Natural killer cell (primary cell): Measurements from ENCODE around the gene MCTP2. TPM values are rescaled to one million over a fixed set of nuclear protein-coding genes. Genes with fewer than 3 reads are reported as not detected.

ENCODE experiments used
- ATAC-seq, 3 donors: fragments of 150-1000 bp in 2 of 3; fragments of 200-7000 bp in 1 of 3; cut with Tn5 transposase; 1 replicate in 1 of 3; 2 replicates in 2 of 3; pipeline ENCODE4 v1.10.0; 2021; ENCODE audit warnings: mild to moderate bottlenecking in 2 of 3, moderate library complexity in 2 of 3
- DNase-seq, 2 donors: peaks; one replicate each; pipeline versions ENCODE4 v3.0.0 to v3.0.0-alpha.2; 2013 to 2021; ENCODE audit warnings: mixed read lengths in 1 of 2
- H3K27ac ChIP-seq: one replicate; pipeline ENCODE4 v1.5.1; 2013; ENCODE audit warnings: mild to moderate bottlenecking, low read length
- H3K27me3 ChIP-seq: one replicate; pipeline ENCODE4 v1.6.1; 2013; ENCODE audit warnings: low read length; ENCODE audit not compliant: control insufficient read depth, insufficient read depth
- H3K36me3 ChIP-seq: one replicate; pipeline ENCODE4 v1.6.1; 2013; ENCODE audit warnings: low read length; ENCODE audit not compliant: control insufficient read depth, insufficient read depth
- H3K4me1 ChIP-seq: one replicate; pipeline ENCODE4 v1.6.1; 2013; ENCODE audit warnings: low read length; ENCODE audit not compliant: control insufficient read depth, insufficient read depth
- H3K4me3 ChIP-seq: one replicate; pipeline ENCODE4 v1.5.1; 2013; ENCODE audit warnings: low read length
- H3K9me3 ChIP-seq: one replicate; pipeline ENCODE4 v1.6.1; 2013; ENCODE audit warnings: low read length; ENCODE audit not compliant: control insufficient read depth, insufficient read depth
- H3K27ac Mint-ChIP-seq, 2 donors: one replicate each; pipeline ENCODE4 v1.8.0; 2022; ENCODE audit warnings: mild to moderate bottlenecking in 2 of 2, mixed read lengths in 2 of 2, moderate library complexity in 1 of 2
- H3K27me3 Mint-ChIP-seq, 2 donors: one replicate each; pipeline ENCODE4 v1.8.0; 2022; ENCODE audit warnings: low read depth in 2 of 2, mixed read lengths in 2 of 2
- H3K36me3 Mint-ChIP-seq: one replicate; pipeline ENCODE4 v1.8.0; 2022; ENCODE audit warnings: mixed read lengths
- H3K4me1 Mint-ChIP-seq, 2 donors: one replicate each; pipeline ENCODE4 v1.8.0; 2022; ENCODE audit warnings: mixed read lengths in 2 of 2
- H3K4me3 Mint-ChIP-seq: one replicate; pipeline ENCODE4 v1.8.0; 2022; ENCODE audit warnings: mild to moderate bottlenecking, moderate library complexity, mixed read lengths
- H3K9me3 Mint-ChIP-seq, 2 donors: one replicate each; pipeline ENCODE4 v1.8.0; 2022; ENCODE audit warnings: mixed read lengths in 2 of 2
- WGBS: methylation state at CpG from one replicate; pipeline ENCODE4 v1.1.7; 2013; ENCODE audit warnings: missing lambda C conversion rate; ENCODE audit not compliant: insufficient coverage; 5-methylcytosine and 5-hydroxymethylcytosine counted together
- intact Hi-C: fragments of 100-400 bp; cut with micrococcal nuclease; formaldehyde crosslinking; loops from one replicate; pipeline ENCODE4 v1.14.2; 2022
- total RNA-seq, 4 donors: library from RNA; stranded (reverse); fragments of 120-200 nt in 1 of 4; gene quantifications; one replicate each; pipeline versions ENCODE4 v1.2.3 to v1.2.4, GENCODE V29; 2013 to 2022
- TF ChIP-seq, protein P1 (sequence below): fragments of 200-600 bp; IDR thresholded peaks from one replicate; pipeline ENCODE4 v1.8.0; 2022; ENCODE audit warnings: antibody characterized with exemption

Gene MCTP2
- total RNA-seq, 3 donors from 2014 or later (not counting 1 experiment from before 2014, with no cell fraction given): 235 to 312 (median 261) TPM

DNA sequence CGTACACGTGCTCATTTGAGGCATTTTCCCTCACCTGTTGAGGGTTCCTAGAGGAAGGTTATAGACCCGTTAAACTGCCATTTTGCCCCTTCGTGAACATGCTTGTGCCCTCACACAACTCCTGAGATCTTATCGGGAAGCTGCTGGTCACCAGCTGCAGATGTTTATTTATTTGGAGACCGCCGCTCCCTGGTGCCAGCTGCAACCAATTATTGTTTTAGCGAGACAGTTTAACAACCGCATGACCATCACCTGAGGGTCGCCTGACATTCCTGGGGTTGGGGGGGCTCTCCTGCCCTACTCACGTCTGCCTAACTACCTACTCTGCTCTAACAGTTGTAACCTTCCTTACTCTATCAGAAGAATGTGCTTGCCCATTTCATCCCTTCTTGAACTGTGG, 292.5 kb downstream of the MCTP2 start:
- WGBS: 89% methylated on average over 11 of the region's 11 CpGs
- Histone ChIP-seq H3K9me3 (no peaks in the 10 kb centered on the region), H3K27ac (no peak overlapping the region), H3K27me3 (no peaks in the 10 kb centered on the region), H3K36me3 (no peaks in the 10 kb centered on the region), H3K4me1 (no peaks in the 10 kb centered on the region), H3K4me3 (no peak overlapping the region)
- DNase-seq: no peak
- TF ChIP-seq, protein P1, sequence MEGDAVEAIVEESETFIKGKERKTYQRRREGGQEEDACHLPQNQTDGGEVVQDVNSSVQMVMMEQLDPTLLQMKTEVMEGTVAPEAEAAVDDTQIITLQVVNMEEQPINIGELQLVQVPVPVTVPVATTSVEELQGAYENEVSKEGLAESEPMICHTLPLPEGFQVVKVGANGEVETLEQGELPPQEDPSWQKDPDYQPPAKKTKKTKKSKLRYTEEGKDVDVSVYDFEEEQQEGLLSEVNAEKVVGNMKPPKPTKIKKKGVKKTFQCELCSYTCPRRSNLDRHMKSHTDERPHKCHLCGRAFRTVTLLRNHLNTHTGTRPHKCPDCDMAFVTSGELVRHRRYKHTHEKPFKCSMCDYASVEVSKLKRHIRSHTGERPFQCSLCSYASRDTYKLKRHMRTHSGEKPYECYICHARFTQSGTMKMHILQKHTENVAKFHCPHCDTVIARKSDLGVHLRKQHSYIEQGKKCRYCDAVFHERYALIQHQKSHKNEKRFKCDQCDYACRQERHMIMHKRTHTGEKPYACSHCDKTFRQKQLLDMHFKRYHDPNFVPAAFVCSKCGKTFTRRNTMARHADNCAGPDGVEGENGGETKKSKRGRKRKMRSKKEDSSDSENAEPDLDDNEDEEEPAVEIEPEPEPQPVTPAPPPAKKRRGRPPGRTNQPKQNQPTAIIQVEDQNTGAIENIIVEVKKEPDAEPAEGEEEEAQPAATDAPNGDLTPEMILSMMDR: no peak
- no peak for ATAC-seq
- Mint-ChIP-seq H3K4me1 (no peaks in the 10 kb centered on the region), H3K9me3 (no peaks in the 10 kb centered on the region), H3K27ac (no peak overlapping the region), H3K4me3 (no peak overlapping the region), H3K36me3 (no peaks in the 10 kb centered on the region), H3K27me3 (peaks cover 20 to 70% of the 10 kb centered on the region in 2 donors)
- intact Hi-C loops: no loop called here

DNA sequence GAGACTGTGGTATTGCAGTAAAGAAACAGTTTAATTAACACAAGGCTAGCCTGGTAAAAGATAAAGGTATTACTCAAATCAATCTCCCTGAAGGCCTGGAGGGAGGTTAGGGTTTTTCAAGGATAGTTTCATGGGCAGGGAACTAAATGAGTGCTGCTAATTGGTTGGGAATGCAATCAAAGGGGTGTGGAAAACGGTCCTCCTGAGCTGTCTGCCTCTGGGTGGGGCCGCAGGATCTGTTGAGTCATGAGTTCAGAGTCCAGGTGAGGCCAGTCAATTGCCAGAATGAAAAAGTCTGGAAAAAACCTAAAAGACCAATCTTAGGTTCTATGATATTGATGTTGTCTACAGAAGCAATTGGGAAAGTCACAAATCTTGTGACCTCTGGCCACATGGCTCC, 293.2 kb downstream of the MCTP2 start:
- Mint-ChIP-seq H3K27me3 (peaks cover 18 to 70% of the 10 kb centered on the region in 2 donors), H3K27ac (no peak overlapping the region)
- ATAC-seq: no peak

DNA sequence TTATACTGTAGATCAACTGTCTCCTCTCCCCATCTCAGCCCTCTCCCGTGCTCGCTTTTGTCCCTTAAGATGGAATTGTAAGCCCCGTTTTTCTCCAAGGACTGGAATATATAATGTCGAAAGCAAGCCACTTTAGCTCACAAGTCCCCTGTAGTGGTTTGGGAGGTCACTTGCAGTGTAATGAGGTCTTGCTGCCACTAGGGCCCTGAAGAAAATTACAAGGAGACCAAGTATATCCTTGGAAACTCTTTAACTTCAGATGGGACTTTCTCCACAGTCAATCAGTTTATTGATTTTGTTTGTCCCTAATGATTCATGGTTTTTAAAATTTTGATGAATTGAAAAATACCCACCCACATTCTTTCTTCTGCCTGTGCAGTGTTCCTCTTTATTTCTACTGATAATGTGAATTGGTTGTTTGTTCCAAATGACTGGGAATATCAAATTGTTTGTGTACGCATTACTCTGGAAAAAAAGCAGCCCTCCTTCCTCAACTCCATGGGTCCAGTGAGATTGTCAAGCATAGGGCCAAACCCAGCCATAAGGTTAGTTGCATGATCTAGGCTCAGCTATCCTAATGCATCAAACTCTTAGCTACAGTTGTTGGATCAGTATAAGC, 294.8 kb downstream of the MCTP2 start:
- no peaks in the 10 kb centered on the region for H3K36me3 ChIP-seq
- H3K4me3 ChIP-seq: no peak overlapping the region
- no peaks in the 10 kb centered on the region for H3K27me3 ChIP-seq
- DNase-seq (no peak), ATAC-seq (no peak)
- TF ChIP-seq, protein P1: peak; percentile 22
- Mint-ChIP-seq H3K4me3 (no peak overlapping the region), H3K36me3 (no peaks in the 10 kb centered on the region), H3K9me3 (no peaks in the 10 kb centered on the region), H3K4me1 (no peaks in the 10 kb centered on the region), H3K27me3 (peaks cover 16 to 62% of the 10 kb centered on the region in 2 donors), H3K27ac (no peak overlapping the region)
- no peaks in the 10 kb centered on the region for H3K9me3 ChIP-seq
- WGBS: 76% methylated on average over 4 of the region's 5 CpGs
- no peaks in the 10 kb centered on the region for H3K4me1 ChIP-seq
- no peak overlapping the region for H3K27ac ChIP-seq
- intact Hi-C loops: no loop called here

More for the DNA sequence above, 293.2 kb downstream of the MCTP2 start:
- Histone ChIP-seq H3K4me3 (no peak overlapping the region), H3K9me3 (no peaks in the 10 kb centered on the region), H3K27me3 (no peaks in the 10 kb centered on the region), H3K36me3 (no peaks in the 10 kb centered on the region), H3K27ac (no peak overlapping the region), H3K4me1 (no peaks in the 10 kb centered on the region)
- no peaks in the 10 kb centered on the region for H3K36me3 Mint-ChIP-seq
- DNase-seq: no peak
- H3K9me3 Mint-ChIP-seq: no peaks in the 10 kb centered on the region
- H3K4me3 Mint-ChIP-seq: no peak overlapping the region
- intact Hi-C loops: no loop called here
- H3K4me1 Mint-ChIP-seq: no peaks in the 10 kb centered on the region
- TF ChIP-seq, protein P1: no peak
- 83% methylated on average over 2 of the region's 2 CpGs for WGBS

DNA sequence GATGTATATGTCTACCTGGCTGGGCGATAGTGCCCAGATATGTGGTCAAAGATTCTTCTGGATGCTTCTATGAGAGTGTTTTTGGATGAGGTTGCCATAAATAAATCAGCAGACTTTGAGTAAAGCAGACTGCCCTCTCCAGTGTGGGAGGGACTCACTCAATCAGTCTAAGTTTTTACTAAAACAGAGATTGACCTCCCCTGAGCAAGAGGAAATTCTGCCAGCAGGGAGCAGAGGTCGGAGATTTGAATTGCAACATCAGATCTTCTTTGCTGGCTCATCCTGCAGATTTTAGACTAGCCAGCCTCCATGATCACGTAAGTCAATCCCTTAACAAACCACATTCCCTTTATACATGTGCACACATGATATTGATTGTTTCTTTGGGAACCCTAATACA, 300.9 kb downstream of the MCTP2 start:
- no peak overlapping the region for H3K4me3 Mint-ChIP-seq
- WGBS: 62% methylated on average over 3 of the region's 3 CpGs
- TF ChIP-seq, protein P1: no peak

More for the DNA sequence above, 300.9 kb downstream of the MCTP2 start:
- ATAC-seq: no peak
- Mint-ChIP-seq H3K4me1 (no peaks in the 10 kb centered on the region), H3K36me3 (no peaks in the 10 kb centered on the region), H3K27ac (no peak overlapping the region), H3K9me3 (no peaks in the 10 kb centered on the region), H3K27me3 (peaks cover 33 to 53% of the 10 kb centered on the region in 2 donors)
- Histone ChIP-seq H3K36me3 (no peaks in the 10 kb centered on the region), H3K4me3 (no peak overlapping the region), H3K9me3 (no peaks in the 10 kb centered on the region), H3K4me1 (no peaks in the 10 kb centered on the region), H3K27me3 (peaks cover 2% of the 10 kb centered on the region), H3K27ac (no peak overlapping the region)
- intact Hi-C loops: no loop called here
- DNase-seq: no peak
